Endometrial microvascular endothelial cells (primary cell): ENCODE results near the gene KLHDC8A. TPM values are rescaled to one million over a fixed set of nuclear protein-coding genes. Genes with fewer than 3 reads are reported as not detected.
"Not testable (repeated sequence)": the region's sequence is repeated elsewhere in the genome, so short reads cannot be mapped to it uniquely, and the experiment has no call there.

ENCODE experiments used
- in situ Hi-C: cut with HindIII; loops from 2 replicates; pipeline ENCODE4 v1.10.0; 2017; ENCODE audit warnings: low sequenced_read_pairs, low pct_unique_long_range_greater_than_20kb; ENCODE audit errors: inconsistent ontology term
- total RNA-seq: library from RNA; depleted of rRNA; stranded (reverse); fragments of >200 nt; gene quantifications from one replicate; pipeline ENCODE4 v1.2.3, GENCODE V29; 2015; ENCODE audit errors: inconsistent ontology term

KLHDC8A gene
- total RNA-seq, 1 donor from 2014 or later = not detected

DNA sequence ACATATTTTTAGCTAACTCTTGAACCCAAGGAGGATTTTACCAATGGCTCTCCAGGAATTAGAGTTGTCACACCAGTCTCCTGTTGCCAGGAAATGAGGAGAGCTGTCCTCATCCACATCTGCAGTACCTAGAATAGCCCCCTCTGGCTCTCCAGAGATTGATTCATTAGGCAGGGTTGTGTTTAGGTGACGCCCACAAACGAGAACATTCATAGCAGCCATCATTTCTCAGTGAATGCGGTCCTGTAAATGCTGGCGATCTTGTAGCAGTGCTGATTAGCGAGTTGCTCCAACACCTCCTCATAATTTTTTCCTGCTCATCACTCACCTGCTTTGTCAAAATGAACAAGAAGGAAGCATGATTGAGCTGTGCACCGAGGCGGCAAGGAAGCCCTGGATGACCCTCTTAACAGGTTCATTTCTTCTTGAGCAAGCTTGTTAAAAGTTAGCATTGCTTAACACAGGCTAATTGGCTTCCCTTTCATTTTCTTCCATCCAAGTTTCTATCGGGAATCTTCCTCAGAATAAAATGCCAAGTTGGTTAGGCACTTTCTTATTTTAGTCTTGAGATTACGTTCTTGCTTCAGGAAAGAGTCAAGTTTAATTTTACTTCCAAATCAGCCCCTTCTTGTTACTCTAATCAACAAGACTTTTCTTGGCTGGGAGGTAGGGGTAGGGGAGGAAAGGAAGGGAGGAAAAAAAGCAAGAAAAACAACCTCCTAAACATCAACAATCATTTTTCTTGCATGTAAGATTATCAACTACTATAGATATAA lies 16.5 kb upstream of the KLHDC8A start:
- in situ Hi-C loops = no loop called here

DNA sequence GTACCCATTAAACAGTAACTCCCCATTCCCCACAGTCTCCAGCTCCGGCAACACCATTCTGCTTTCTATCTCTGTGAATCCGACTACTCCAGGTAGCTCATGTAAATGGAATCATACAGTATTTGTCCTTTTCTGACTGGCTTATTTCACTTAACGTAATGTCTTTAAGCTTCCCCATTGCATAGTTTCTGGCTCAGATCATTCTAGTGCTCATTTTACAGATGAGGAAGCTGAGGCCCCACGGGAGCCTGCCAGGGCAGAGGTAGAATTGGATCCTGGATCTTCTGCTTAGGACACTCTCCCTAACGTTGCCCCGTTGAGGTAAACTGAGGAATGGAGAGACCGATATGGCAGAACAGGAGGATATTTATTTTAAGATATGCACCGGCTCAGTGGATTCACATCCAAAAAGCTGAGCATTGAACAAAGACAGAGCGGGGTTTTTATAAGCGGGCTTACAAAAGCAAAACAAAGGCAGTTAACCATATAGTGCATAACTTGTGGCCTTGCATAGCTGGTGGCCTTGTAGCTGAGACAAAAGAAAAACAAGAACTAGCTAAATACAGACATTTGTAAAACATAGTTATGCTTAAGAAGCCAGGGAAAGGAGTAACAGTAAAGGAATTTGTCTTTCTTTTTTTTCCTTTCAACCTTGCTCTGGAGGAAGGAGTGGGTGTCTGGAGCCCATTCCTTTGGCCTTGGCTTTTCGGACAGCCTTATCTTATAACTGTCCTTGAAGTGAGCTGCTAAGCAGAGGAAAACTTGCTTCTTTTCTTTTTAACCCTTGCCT lies 15.3 kb upstream of the KLHDC8A start:
- in situ Hi-C loops = no loop called here

DNA sequence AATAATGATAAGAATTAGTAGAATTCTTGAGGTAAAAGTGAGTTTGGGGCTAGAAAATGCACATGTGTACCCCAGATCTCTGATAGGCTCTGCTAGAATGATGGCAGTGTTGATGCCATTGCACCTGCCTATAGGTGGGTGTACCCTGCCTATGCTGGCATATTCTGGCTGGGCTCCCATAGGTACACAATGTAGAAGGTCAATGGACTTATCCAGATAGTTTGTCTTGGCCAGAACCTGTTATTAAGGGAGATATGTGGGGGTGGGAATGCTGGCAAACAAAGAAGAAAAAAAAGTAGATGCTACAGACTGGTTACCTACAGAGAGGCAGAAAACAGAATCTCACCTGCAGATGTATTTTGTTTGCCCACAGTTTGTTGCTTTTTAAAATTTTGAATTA lies 14.1 kb upstream of the KLHDC8A start:
- in situ Hi-C loops = no loop called here

- in situ Hi-C loops = no loop called here
Measured at GRCh38 chr1:205369701-205370123, 13.0 kb upstream of the KLHDC8A start.

GRCh38 chr1:205368478-205368877 lies 11.8 kb upstream of the KLHDC8A start:
- in situ Hi-C loops = no loop called here

- in situ Hi-C loops = no loop called here
Measured at GRCh38 chr1:205365945-205366463, 9.3 kb upstream of the KLHDC8A start.

DNA sequence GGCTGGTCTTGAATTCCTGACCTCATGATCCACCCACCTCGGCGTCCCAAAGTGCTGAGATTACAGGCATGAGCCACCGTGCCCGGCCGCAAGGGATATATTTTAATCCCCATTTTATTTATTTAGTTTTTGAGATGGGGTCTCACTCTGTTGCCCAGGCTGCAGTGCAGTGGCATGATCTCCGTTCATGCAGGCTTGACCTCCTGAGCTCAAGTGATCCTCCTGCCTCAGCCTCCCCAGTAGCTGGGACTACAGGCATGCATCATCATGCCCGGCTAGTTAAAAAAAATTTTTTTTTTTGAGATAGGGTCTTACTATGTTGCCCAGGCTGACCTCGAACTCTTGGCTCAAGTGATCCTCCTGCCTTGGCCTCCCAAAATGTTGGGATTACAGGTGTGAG lies 8.4 kb upstream of the KLHDC8A start:
- in situ Hi-C loops = not testable (repeated sequence)

GRCh38 chr1:205360891-205361290 lies 4.2 kb upstream of the KLHDC8A start:
- in situ Hi-C loops = no loop called here

GRCh38 chr1:205359771-205360565 lies 3.2 kb upstream of the KLHDC8A start:
- in situ Hi-C loops = no loop called here

GRCh38 chr1:205358579-205358978 lies 1.9 kb upstream of the KLHDC8A start:
- in situ Hi-C loops = no loop called here

DNA sequence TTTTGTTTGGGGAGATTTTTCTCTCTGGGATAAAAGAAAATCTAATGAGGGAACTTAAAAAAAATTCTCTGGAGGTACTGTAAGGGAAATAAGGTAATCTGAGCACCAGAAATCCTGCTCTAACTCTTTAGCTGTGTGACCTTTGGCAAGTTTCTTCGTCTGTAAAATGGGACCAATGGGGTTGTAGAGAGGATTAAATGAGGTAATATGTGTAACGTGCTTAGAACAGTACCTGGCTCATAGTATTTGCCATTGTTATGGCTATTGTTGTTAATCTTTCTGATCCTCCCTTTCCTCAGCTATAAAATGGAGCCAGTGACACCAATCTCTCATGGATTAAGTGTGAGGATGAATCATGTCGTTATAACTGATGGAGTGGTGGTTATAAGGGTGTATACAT lies 845 bp upstream of the KLHDC8A start:
- in situ Hi-C loops = no loop called here

GRCh38 chr1:205355075-205355453 lies 1.7 kb downstream of the KLHDC8A start:
- in situ Hi-C loops = no loop called here

DNA sequence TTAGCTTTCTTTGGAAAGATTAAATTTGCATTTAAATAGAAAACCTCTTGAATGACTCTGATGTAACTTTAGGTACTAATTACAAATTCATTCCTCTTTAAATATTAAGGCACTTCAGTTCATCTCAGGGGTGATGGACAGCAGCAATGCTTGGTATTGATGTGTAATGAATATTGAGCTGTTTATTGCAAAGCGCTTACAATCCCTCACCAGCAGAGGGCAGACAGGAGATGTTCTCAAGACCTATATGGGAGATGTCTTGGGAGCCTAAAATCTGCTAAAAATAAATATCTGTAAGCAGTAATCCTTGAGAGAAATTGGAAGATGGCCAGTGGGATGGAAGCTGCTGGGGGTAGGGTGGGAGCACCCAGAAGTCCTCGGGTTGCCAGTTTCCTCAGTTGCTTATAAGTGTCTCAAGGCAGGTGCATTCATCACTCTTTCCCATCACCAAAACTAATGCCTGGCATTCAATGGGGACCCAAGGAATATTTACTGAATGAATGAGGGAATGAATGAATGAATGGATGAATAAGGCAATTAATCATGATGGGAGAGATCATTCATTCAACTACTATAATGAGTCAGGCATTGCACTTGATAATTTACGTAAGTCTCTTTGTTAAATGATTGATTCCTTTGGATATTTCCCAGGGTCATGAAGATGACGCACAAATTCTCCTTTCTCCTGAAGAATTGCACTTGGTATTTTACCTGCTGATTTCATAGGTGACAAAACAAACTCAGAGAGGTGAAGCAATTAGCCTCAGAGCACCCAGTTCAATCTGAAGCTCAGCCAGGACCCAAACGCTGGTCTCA lies 2.3 kb downstream of the KLHDC8A start:
- in situ Hi-C loops = no loop called here

DNA sequence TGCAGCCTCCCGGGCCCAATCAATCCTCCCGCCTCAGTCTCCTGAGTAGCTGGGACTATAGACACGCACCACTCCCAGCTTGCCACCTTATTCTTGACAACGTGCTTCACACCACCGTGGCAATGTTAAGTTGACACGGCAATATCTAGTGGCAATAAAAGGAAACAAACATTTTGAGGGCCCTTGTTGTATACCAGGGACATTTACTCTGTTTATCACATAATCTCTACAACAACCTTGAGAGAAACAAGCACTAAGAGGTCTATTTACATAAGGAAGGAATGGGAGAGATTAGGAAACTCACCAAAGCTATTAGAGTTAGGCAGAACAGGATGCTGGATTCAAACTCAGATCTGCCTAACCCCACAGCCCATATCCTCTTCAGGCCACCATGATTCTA lies 3.1 kb downstream of the KLHDC8A start:
- in situ Hi-C loops = no loop called here

DNA sequence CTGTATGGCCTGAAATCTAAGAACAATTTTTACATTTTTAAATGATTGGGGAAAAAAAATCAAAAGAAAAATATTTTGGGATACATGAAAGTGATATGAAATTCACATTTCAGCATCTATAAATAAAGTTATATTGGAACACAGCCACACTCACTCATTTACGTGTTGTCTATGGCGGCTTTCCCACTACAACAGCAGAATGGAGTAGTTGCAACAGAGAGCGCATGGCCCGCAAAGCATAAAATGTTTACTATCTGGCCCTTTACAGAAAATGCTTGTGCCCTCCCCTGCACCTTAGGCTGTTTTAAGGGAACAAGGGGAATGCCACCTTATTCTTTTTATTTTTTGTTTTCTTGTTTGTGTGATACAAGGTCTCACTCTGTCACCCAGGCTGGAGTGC lies 3.5 kb downstream of the KLHDC8A start:
- in situ Hi-C loops = no loop called here

GRCh38 chr1:205351984-205352713 lies 4.6 kb downstream of the KLHDC8A start:
- in situ Hi-C loops = no loop called here

GRCh38 chr1:205350691-205351141 lies 6.0 kb downstream of the KLHDC8A start:
- in situ Hi-C loops = no loop called here

DNA sequence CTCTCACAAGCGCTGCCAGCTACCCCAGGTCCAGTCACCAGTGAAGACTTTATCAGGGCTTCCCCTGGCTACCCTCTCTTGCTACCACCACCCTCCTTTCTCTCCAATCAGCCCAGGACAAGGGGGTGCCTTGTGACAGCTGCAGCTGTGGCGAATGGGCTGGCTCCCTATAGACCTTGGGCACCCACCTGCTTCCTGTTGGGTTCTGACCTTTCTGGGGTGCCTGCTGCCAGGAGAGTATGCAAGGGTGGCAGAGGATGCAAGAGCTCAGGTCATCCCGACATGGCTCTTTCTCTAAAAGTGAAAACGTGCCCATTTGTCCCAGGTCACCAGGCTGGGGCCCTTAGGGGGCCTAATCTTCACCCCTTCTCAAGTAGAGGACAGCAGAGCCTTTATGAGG lies 6.6 kb downstream of the KLHDC8A start:
- in situ Hi-C loops = no loop called here
